ENCODE data around the gene PGAM5. TPM values are rescaled to one million over a fixed set of nuclear protein-coding genes. Genes with fewer than 3 reads are reported as not detected.
"Not testable (repeated sequence)": the region's sequence is repeated elsewhere in the genome, so short reads cannot be mapped to it uniquely, and the experiment has no call there.

The PGAM5 gene
- total RNA-seq, 4 donors from 2014 or later: 16.7 to 43.6 (median 25.4) TPM

DNA sequence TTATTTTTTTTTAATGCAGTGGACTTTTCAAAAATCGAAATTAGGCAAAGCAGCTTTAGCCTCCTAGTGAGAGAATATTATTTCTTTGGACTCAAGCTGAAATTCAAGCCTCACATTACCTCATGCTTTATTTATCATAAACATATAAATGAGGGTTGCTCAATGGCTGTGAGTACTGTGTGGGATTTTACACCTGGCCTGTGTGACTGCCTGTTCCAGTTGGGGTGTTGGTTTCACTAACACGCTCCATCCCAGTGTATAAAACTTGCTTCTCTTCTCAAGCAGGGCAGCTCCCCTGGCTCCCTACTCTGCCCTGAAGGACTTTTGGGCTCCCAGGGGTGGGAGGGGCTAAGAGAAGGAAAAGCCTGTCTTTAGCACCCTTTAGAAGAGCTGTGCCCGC is 36.0 kb downstream of the PGAM5 start:
- peaks cover 0 to 74% (median 31%) of the 10 kb centered on the region in 4 donors for H3K36me3 ChIP-seq
- H3K27ac ChIP-seq: no peak overlapping the region
- no peak for TF ChIP-seq CTCF (IDR thresholded peaks at IDR 0.05)
- no peak for TF ChIP-seq EP300 (IDR thresholded peaks at IDR 0.05; ENCODE audit: low read depth)
- no peak for TF ChIP-seq POLR2A (IDR thresholded peaks at IDR 0.05)
- TF ChIP-seq POLR2AphosphoS5 (IDR thresholded peaks at IDR 0.05): no peak
- no peaks in the 10 kb centered on the region for H3K9me3 ChIP-seq
- 94 to 100% methylated on average over 1 to 3 of the region's 3 CpGs for whole genome bisulfite sequencing, 2 donors (ENCODE audit: low coverage in 1 of 2)
- intact Hi-C loops (cut with DNase I; ENCODE audit: low total_unique reads): no loop called here
- no peaks in the 10 kb centered on the region for H3K4me1 ChIP-seq
- H3K27me3 ChIP-seq: no peaks in the 10 kb centered on the region
- in situ Hi-C loops (cut with MboI; ENCODE audit: low pct_ligation_motif_present in 1 of 4, low pct_unique_long_range_greater_than_20kb in 1 of 4, low sequenced_read_pairs in 3 of 4): no loop called here
- no peak for DNase-seq
- H3K4me3 ChIP-seq: no peak overlapping the region

GRCh38 chr12:132747395-132747794 is 36.8 kb downstream of the PGAM5 start:
- in situ Hi-C loops (cut with MboI; ENCODE audit: low pct_ligation_motif_present in 1 of 4, low pct_unique_long_range_greater_than_20kb in 1 of 4, low sequenced_read_pairs in 3 of 4): no loop called here
- peaks cover 0 to 68% (median 34%) of the 10 kb centered on the region in 4 donors for H3K36me3 ChIP-seq
- H3K9me3 ChIP-seq: no peaks in the 10 kb centered on the region
- H3K4me3 ChIP-seq: no peak overlapping the region
- 97 to 98% methylated on average over 8 to 11 of the region's 11 CpGs for WGBS, 2 donors (ENCODE audit: low coverage in 1 of 2)
- no peak for DNase-seq
- no peaks in the 10 kb centered on the region for H3K27me3 ChIP-seq
- TF ChIP-seq POLR2AphosphoS5 (IDR thresholded peaks at IDR 0.05) (no peak), CTCF (IDR thresholded peaks at IDR 0.05) (no peak), EP300 (IDR thresholded peaks at IDR 0.05; ENCODE audit: low read depth) (no peak), POLR2A (IDR thresholded peaks at IDR 0.05) (no peak)
- intact Hi-C loops (cut with DNase I; ENCODE audit: low total_unique reads): no loop called here
- H3K27ac ChIP-seq: no peak overlapping the region
- no peaks in the 10 kb centered on the region for H3K4me1 ChIP-seq

DNA sequence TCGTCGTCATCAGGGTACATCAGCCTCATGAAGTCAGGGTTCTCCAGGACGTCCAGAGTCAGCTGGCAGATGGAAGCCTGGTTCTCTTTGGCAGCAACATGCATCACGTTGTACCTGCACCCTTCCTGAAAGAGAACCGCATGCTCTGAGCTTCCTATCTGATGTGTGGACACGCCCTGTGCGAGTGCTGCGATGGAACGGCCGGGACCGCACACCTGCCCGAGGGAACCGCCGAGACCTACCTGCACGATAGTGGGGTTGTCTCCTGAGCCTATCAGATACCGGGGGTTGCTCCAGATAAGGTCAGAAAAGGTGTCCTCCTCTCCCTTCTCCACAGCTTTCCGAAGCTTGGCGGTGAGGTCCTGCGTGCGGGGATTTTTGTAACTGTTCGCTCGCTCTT is 37.3 kb downstream of the PGAM5 start:
- Histone ChIP-seq H3K9me3 (no peaks in the 10 kb centered on the region), H3K27me3 (no peaks in the 10 kb centered on the region), H3K27ac (no peak overlapping the region), H3K4me1 (no peaks in the 10 kb centered on the region), H3K4me3 (no peak overlapping the region), H3K36me3 (peaks cover 0 to 73% (median 32%) of the 10 kb centered on the region in 4 donors)
- in situ Hi-C loops (cut with MboI; ENCODE audit: low pct_ligation_motif_present in 1 of 4, low pct_unique_long_range_greater_than_20kb in 1 of 4, low sequenced_read_pairs in 3 of 4): no loop called here
- intact Hi-C loops (cut with DNase I; ENCODE audit: low total_unique reads): no loop called here
- WGBS, 2 donors (ENCODE audit: low coverage in 1 of 2): 95 to 100% methylated on average over 2 to 22 of the region's 22 CpGs
- DNase-seq: no peak
- TF ChIP-seq CTCF (IDR thresholded peaks at IDR 0.05): no peak
- TF ChIP-seq EP300 (IDR thresholded peaks at IDR 0.05; ENCODE audit: low read depth): no peak
- TF ChIP-seq POLR2AphosphoS5 (IDR thresholded peaks at IDR 0.05): no peak
- TF ChIP-seq POLR2A (IDR thresholded peaks at IDR 0.05): no peak

GRCh38 chr12:132748319-132748718 is 37.7 kb downstream of the PGAM5 start:
- no peaks in the 10 kb centered on the region for H3K9me3 ChIP-seq
- no peak overlapping the region for H3K27ac ChIP-seq
- 92% methylated on average over 10 of the region's 10 CpGs; no CpG with 5 or more reads in 1 of the 2 donors for WGBS, 2 donors (ENCODE audit: low coverage in 1 of 2)
- TF ChIP-seq EP300 (IDR thresholded peaks at IDR 0.05; ENCODE audit: low read depth) (no peak), CTCF (IDR thresholded peaks at IDR 0.05) (no peak), POLR2AphosphoS5 (IDR thresholded peaks at IDR 0.05) (no peak), POLR2A (IDR thresholded peaks at IDR 0.05) (no peak)
- peaks cover 0 to 77% (median 31%) of the 10 kb centered on the region in 4 donors for H3K36me3 ChIP-seq
- no peak overlapping the region for H3K4me3 ChIP-seq
- no peaks in the 10 kb centered on the region for H3K4me1 ChIP-seq
- in situ Hi-C loops (cut with MboI; ENCODE audit: low pct_ligation_motif_present in 1 of 4, low pct_unique_long_range_greater_than_20kb in 1 of 4, low sequenced_read_pairs in 3 of 4): no loop called here
- DNase-seq: no peak
- intact Hi-C loops (cut with DNase I; ENCODE audit: low total_unique reads): no loop called here
- H3K27me3 ChIP-seq: no peaks in the 10 kb centered on the region

- in situ Hi-C loops (cut with MboI; ENCODE audit: low pct_ligation_motif_present in 1 of 4, low pct_unique_long_range_greater_than_20kb in 1 of 4, low sequenced_read_pairs in 3 of 4): not testable (repeated sequence)
- peaks cover 0 to 66% (median 15%) of the 10 kb centered on the region in 4 donors for H3K36me3 ChIP-seq
- 79 to 92% methylated on average over 7 of the region's 7 CpGs for WGBS, 2 donors (ENCODE audit: low coverage in 1 of 2)
Measured at GRCh38 chr12:132753670-132754069, 43.0 kb downstream of the PGAM5 start.

More at GRCh38 chr12:132753670-132754069, 43.0 kb downstream of the PGAM5 start:
- H3K27me3 ChIP-seq; H3K4me1 ChIP-seq; intact Hi-C loops (cut with DNase I; ENCODE audit: low total_unique reads); DNase-seq; H3K27ac ChIP-seq; H3K4me3 ChIP-seq; H3K9me3 ChIP-seq: not testable (repeated sequence)

All from transverse colon (tissue), 4 donors.